Measurements from ENCODE around the gene DYSF. TPM values are rescaled to one million over a fixed set of nuclear protein-coding genes. Genes with fewer than 3 reads are reported as not detected.

Gene DYSF
- total RNA-seq, 2 experiments from 2014 or later = not detected

DNA sequence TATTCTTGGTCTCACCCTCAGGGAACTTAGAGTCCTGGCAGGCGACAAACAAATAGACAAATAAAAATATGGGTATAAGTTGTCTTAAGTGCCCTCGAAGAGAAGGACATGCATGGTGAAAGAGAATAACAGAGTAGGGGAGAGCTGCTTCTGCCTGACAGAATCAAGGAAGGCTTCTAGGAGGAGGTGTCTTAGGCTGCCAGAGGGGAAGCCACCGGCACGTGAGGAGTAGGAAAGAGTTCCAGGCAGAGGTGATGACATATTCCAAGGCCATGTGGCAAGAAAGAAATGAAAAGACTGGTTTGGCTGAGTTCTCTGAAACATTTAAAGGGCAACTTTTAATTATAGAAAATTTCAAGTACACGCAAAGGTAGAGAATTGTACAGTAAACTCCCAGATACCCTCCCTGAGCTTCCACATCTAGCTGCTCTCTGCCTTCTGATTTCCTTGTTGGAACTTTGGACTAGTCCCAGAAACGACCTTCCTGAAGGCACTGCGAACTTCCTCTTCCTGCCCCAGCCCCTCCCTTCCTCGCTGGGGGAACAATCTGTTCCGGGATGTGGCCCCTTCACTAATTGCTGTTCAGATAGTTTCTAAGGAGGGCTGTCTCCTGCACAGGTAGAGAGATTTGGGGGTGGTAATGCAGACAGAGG lies 91.7 kb downstream of the DYSF start:
- peaks cover 19% of the 10 kb centered on the region for H3K27me3 Mint-ChIP-seq
- no peak overlapping the region for H3K27ac Mint-ChIP-seq
- H3K4me1 Mint-ChIP-seq (ENCODE audit: low read depth) = peaks cover 9% of the 10 kb centered on the region
- H3K4me3 Mint-ChIP-seq = peak overlapping the region; percentile 42
- intact Hi-C loops (cut with micrococcal nuclease) = loop anchor here (5.0 kb wide), 2 partner anchors 252 to 1032 kb away; no protein-coding TSS in a partner anchor
- H3K9me3 Mint-ChIP-seq = no peaks in the 10 kb centered on the region
- H3K36me3 Mint-ChIP-seq = no peaks in the 10 kb centered on the region
- CTCF ChIA-PET = interaction anchor here (0.9 to 4.2 kb wide), 11 partner anchors 9 to 1201 kb away, joined by 3 to 23 read pairs (median 5); no protein-coding TSS in a partner anchor
- POLR2A ChIA-PET = no interaction called here
- no peak for DNase-seq

DNA sequence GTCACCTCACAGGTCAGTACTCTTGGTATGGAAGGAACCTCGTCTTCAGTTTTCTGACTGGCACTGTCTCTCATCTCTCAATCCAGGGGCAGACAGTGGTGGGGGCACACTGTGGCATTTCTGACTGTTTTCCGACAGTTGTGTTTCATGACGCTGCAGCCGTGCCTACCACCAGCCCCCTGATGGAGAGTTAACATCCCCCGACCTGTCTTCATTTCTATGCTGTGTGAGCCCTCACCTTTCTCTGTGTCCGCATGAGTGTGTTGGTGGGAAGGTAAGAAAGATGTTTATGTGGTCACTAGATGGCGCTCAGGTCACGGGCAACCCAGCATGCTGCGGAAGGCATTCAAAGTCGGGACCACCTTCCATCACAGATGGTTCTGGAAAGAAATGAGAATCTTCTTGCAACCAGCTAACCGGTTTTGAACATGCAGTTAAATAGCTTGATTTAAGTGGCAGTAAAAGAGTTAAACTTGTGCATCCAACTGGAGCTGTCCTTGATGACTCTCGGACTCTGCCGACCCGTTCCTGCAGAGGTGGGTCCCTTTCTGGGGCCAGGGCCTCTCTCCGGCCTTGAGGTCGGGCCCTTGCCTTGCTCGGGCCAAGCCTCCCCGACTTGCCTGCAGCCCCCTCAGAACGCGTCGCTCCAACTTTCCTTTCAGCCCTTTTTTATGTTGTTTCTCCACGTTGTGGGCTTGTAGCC lies 92.4 kb downstream of the DYSF start:
- intact Hi-C loops (cut with micrococcal nuclease) = loop anchor here (5.0 kb wide), 2 partner anchors 252 to 1032 kb away; no protein-coding TSS in a partner anchor
- Mint-ChIP-seq H3K27ac (no peak overlapping the region), H3K9me3 (no peaks in the 10 kb centered on the region), H3K4me1 (ENCODE audit: low read depth) (peaks cover 9% of the 10 kb centered on the region), H3K27me3 (peaks cover 19% of the 10 kb centered on the region), H3K4me3 (peak overlapping the region; percentile 42), H3K36me3 (no peaks in the 10 kb centered on the region)
- CTCF ChIA-PET = interaction anchor here (0.9 to 4.2 kb wide), 15 partner anchors 11 to 1200 kb away, joined by 3 to 23 read pairs (median 4); no protein-coding TSS in a partner anchor
- peak; percentile 58 for DNase-seq
- POLR2A ChIA-PET = no interaction called here

DNA sequence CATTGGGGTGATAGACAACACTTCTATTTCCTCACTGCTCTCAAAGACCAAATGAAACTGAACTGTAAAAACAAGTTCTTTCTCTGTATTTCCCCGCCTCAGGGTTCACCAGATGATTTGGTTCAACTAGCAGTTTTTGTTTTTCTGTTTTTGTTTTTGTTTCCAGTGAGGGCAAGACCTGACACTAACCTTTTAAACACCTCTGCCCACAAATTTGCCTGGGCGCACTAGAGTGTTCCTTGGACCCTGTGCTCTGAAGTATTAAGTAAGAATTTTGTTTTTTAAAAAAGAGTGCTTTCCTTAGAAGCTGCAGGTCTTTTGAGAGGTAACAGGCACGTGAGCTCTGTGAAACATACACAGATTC lies 92.9 kb downstream of the DYSF start:
- ChIA-PET CTCF (interaction anchor here (0.5 to 4.2 kb wide), 18 partner anchors 9 to 1200 kb away, joined by 3 to 23 read pairs (median 4); no protein-coding TSS in a partner anchor), POLR2A (no interaction called here)

GRCh38 chr2:71546777-71547281 lies 93.5 kb downstream of the DYSF start:
- Mint-ChIP-seq H3K4me1 (ENCODE audit: low read depth) (peaks cover 9% of the 10 kb centered on the region), H3K27ac (no peak overlapping the region), H3K27me3 (peaks cover 19% of the 10 kb centered on the region), H3K36me3 (no peaks in the 10 kb centered on the region), H3K4me3 (no peak overlapping the region), H3K9me3 (no peaks in the 10 kb centered on the region)
- intact Hi-C loops (cut with micrococcal nuclease) = loop anchor here (5.0 kb wide), 2 partner anchors 250 to 1030 kb away; no protein-coding TSS in a partner anchor
- no peak for DNase-seq
- POLR2A ChIA-PET = no interaction called here
- CTCF ChIA-PET = interaction anchor here (0.5 to 4.2 kb wide), 14 partner anchors 8 to 1199 kb away, joined by 3 to 23 read pairs (median 3); no protein-coding TSS in a partner anchor

More for the DNA sequence above, 92.9 kb downstream of the DYSF start:
- intact Hi-C loops (cut with micrococcal nuclease) = loop anchor here (5.0 kb wide), 2 partner anchors 251 to 1031 kb away; no protein-coding TSS in a partner anchor
- Mint-ChIP-seq H3K9me3 (no peaks in the 10 kb centered on the region), H3K27me3 (peaks cover 19% of the 10 kb centered on the region), H3K27ac (no peak overlapping the region), H3K4me3 (no peak overlapping the region), H3K4me1 (ENCODE audit: low read depth) (peaks cover 9% of the 10 kb centered on the region), H3K36me3 (no peaks in the 10 kb centered on the region)
- no peak for DNase-seq

GRCh38 chr2:71547616-71548285 lies 94.4 kb downstream of the DYSF start:
- no peak overlapping the region for H3K27ac Mint-ChIP-seq
- H3K4me3 Mint-ChIP-seq = no peak overlapping the region
- no peak for DNase-seq
- peaks cover 9% of the 10 kb centered on the region for H3K4me1 Mint-ChIP-seq (ENCODE audit: low read depth)
- H3K36me3 Mint-ChIP-seq = no peaks in the 10 kb centered on the region
- H3K9me3 Mint-ChIP-seq = no peaks in the 10 kb centered on the region
- H3K27me3 Mint-ChIP-seq = peaks cover 19% of the 10 kb centered on the region
- ChIA-PET POLR2A (no interaction called here), CTCF (interaction anchor here (0.7 to 4.2 kb wide), 10 partner anchors 9 to 1196 kb away, joined by 3 to 23 read pairs (median 4); no protein-coding TSS in a partner anchor)
- intact Hi-C loops (cut with micrococcal nuclease) = loop anchor here (2.0 to 5.0 kb wide), 3 partner anchors 250 to 1030 kb away; no protein-coding TSS in a partner anchor

- POLR2A ChIA-PET = no interaction called here
- Mint-ChIP-seq H3K9me3 (no peaks in the 10 kb centered on the region), H3K27me3 (peaks cover 19% of the 10 kb centered on the region), H3K4me1 (ENCODE audit: low read depth) (peaks cover 9% of the 10 kb centered on the region), H3K36me3 (no peaks in the 10 kb centered on the region), H3K27ac (no peak overlapping the region), H3K4me3 (no peak overlapping the region)
- intact Hi-C loops (cut with micrococcal nuclease) = loop anchor here (2.0 to 5.0 kb wide), 3 partner anchors 248 to 1028 kb away; no protein-coding TSS in a partner anchor
- peak; percentile 77 for DNase-seq
- CTCF ChIA-PET = interaction anchor here (0.6 to 4.2 kb wide), 13 partner anchors 11 to 1195 kb away, joined by 3 to 23 read pairs (median 3); no protein-coding TSS in a partner anchor
Observed at GRCh38 chr2:71548646-71549425, 95.5 kb downstream of the DYSF start.

GRCh38 chr2:71550801-71551630 lies 97.7 kb downstream of the DYSF start:
- H3K27ac Mint-ChIP-seq = no peak overlapping the region
- H3K4me3 Mint-ChIP-seq = no peak overlapping the region
- intact Hi-C loops (cut with micrococcal nuclease) = no loop called here
- no peaks in the 10 kb centered on the region for H3K36me3 Mint-ChIP-seq
- ChIA-PET CTCF (interaction anchor here (1.5 to 2.8 kb wide), 2 partner anchors 248 to 1029 kb away, joined by 4 to 16 read pairs; no protein-coding TSS in a partner anchor), POLR2A (no interaction called here)
- no peaks in the 10 kb centered on the region for H3K4me1 Mint-ChIP-seq (ENCODE audit: low read depth)
- H3K27me3 Mint-ChIP-seq = peaks cover 7% of the 10 kb centered on the region
- H3K9me3 Mint-ChIP-seq = no peaks in the 10 kb centered on the region
- DNase-seq = no peak

- ChIA-PET CTCF (interaction anchor here (1.2 to 1.5 kb wide), 3 partner anchors 372 to 1311 kb away, joined by 3 to 4 read pairs (median 3); no protein-coding TSS in a partner anchor), POLR2A (no interaction called here)
- Mint-ChIP-seq H3K27ac (no peak overlapping the region), H3K36me3 (no peaks in the 10 kb centered on the region), H3K4me1 (ENCODE audit: low read depth) (no peaks in the 10 kb centered on the region), H3K27me3 (peaks cover 4% of the 10 kb centered on the region), H3K4me3 (no peak overlapping the region), H3K9me3 (no peaks in the 10 kb centered on the region)
- intact Hi-C loops (cut with micrococcal nuclease) = no loop called here
- no peak for DNase-seq
Observed at GRCh38 chr2:71551631-71551915, 98.2 kb downstream of the DYSF start.

GRCh38 chr2:71552356-71552755 lies 99.0 kb downstream of the DYSF start:
- Mint-ChIP-seq H3K27ac (no peak overlapping the region), H3K27me3 (no peaks in the 10 kb centered on the region), H3K4me1 (ENCODE audit: low read depth) (no peaks in the 10 kb centered on the region), H3K9me3 (no peaks in the 10 kb centered on the region), H3K36me3 (no peaks in the 10 kb centered on the region), H3K4me3 (no peak overlapping the region)
- POLR2A ChIA-PET = no interaction called here
- CTCF ChIA-PET = interaction anchor here (1.2 to 1.5 kb wide), 3 partner anchors 372 to 1311 kb away, joined by 3 to 4 read pairs (median 3); no protein-coding TSS in a partner anchor
- DNase-seq = no peak
- intact Hi-C loops (cut with micrococcal nuclease) = no loop called here

DNA sequence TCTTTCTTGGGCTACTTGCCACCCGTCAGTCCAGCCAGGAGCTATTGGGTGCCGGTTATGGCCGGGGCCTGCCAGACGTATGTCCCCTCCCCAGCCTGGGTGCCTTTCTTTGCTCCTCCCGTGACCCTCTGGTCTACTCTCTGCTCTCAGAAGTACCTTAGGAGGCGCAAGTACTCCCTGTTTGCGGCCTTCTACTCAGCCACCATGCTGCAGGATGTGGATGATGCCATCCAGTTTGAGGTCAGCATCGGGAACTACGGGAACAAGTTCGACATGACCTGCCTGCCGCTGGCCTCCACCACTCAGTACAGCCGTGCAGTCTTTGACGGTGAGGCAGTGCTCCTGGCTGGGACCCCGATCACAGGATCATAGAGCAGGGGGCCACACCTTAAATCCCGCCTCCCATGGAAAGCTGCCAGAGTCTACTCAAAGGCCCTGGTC lies 99.5 kb downstream of the DYSF start:
- intact Hi-C loops (cut with micrococcal nuclease) = no loop called here
- H3K9me3 Mint-ChIP-seq = no peaks in the 10 kb centered on the region
- no peaks in the 10 kb centered on the region for H3K27me3 Mint-ChIP-seq
- H3K36me3 Mint-ChIP-seq = no peaks in the 10 kb centered on the region
- CTCF ChIA-PET = interaction anchor here (1.2 to 1.5 kb wide), 3 partner anchors 371 to 1310 kb away, joined by 3 to 4 read pairs (median 3); no protein-coding TSS in a partner anchor
- no peaks in the 10 kb centered on the region for H3K4me1 Mint-ChIP-seq (ENCODE audit: low read depth)
- POLR2A ChIA-PET = no interaction called here
- H3K4me3 Mint-ChIP-seq = no peak overlapping the region
- DNase-seq = no peak
- no peak overlapping the region for H3K27ac Mint-ChIP-seq
